Right lobe of liver (tissue), 4 donors: Measurements from ENCODE around the gene MAMDC4.

Experiments
- POLR2A ChIP-seq: fragments of 450-650 bp; IDR thresholded peaks from one replicate; pipeline ENCODE4 v1.6.1; 2017; ENCODE audit warnings: antibody characterized with exemption, mild to moderate bottlenecking
- TF ChIP-seq, protein P1 (sequence below), 4 donors: fragments of 200-600 bp in 3 of 4; fragments of 450-650 bp in 1 of 4; IDR thresholded peaks; one replicate each; pipeline versions ENCODE4 v1.5.1 to v1.8.0; 2016 to 2022; ENCODE audit warnings: antibody characterized with exemption in 4 of 4, mild to moderate bottlenecking in 2 of 4
- donor health status: DM: no; HTN: no; CAD: no.
- donor health status: DM: no; HTN: no; CAD: no.
- donor health status: DM: no; HTN: yes; CAD: no.

DNA sequence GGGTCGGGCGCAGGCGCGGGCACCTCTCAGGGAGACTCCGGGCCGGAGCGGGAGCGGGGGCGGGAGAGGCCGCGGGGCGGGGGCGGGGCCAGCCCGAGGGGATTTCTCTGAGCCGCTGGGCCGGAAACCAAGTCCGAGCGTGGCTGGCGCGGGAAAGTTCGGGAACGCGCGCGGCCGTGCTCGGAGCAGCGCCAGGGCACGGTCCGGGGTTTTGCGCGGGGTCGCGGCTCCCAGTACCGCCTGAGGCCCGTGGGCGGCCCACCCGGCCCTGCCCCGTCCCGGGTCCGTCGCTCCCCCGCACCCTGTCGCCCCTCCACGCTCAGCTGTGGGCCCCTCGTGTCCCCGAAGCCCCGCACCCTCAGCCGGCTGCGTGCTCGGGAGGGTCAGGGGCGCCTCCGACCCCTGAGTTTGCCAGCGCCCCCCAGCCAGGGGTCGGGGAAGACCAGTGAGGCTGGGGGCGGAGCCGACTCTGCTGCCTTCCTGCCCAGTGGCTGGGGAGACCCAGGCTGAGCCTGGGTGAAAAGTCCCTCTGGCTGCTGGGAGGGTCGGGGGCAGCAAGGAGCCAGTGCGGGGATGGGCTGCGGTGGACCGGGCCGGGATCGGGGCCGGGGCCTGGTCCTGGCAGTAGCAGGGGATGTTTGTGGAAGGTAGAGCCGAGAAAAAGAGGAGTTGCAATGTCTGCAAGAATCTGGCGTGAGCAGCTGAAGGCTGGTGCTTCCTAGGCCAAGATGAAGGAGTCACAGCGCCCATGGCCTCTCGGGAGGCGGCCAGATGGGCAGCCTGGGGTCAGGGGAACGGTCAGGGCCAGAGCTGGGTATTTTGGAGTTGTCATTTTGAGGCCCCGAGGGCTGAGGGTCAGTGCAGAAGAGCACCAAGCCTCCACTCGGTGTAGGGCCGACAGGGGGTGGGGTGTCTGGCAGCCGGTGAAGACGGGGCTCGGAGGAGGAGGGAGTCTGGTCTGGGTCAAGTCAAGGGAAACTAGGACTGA is 34.8 kb downstream of the MAMDC4 start:
- TF ChIP-seq, protein P1, sequence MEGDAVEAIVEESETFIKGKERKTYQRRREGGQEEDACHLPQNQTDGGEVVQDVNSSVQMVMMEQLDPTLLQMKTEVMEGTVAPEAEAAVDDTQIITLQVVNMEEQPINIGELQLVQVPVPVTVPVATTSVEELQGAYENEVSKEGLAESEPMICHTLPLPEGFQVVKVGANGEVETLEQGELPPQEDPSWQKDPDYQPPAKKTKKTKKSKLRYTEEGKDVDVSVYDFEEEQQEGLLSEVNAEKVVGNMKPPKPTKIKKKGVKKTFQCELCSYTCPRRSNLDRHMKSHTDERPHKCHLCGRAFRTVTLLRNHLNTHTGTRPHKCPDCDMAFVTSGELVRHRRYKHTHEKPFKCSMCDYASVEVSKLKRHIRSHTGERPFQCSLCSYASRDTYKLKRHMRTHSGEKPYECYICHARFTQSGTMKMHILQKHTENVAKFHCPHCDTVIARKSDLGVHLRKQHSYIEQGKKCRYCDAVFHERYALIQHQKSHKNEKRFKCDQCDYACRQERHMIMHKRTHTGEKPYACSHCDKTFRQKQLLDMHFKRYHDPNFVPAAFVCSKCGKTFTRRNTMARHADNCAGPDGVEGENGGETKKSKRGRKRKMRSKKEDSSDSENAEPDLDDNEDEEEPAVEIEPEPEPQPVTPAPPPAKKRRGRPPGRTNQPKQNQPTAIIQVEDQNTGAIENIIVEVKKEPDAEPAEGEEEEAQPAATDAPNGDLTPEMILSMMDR (IDR thresholded peaks at IDR 0.05) = no peak
- TF ChIP-seq POLR2A = no peak
